Vagina (tissue), 2 donors: Measurements from ENCODE around the gene SLC9A9.

Experiments
- CTCF ChIP-seq, 3 experiments: fragments of 450-650 bp in 2 of 3; fragments of 200-600 bp in 1 of 3; sonication (generic) in 1 of 3; IDR thresholded peaks; one replicate each; pipeline ENCODE4 v1.5.1; 2017 to 2019; ENCODE audit warnings: antibody characterized with exemption in 3 of 3, mild to moderate bottlenecking in 2 of 3, moderate library complexity in 2 of 3
- POLR2A ChIP-seq, 2 donors: fragments of 450-650 bp; IDR thresholded peaks; one replicate each; pipeline ENCODE4 v1.6.1; 2017; ENCODE audit warnings: antibody characterized with exemption in 2 of 2, mild to moderate bottlenecking in 2 of 2, moderate library complexity in 2 of 2
- POLR2AphosphoS5 ChIP-seq, 2 donors: sonication (generic); formaldehyde crosslinking; IDR thresholded peaks; one replicate each; pipeline ENCODE4 v1.9.0; 2017; ENCODE audit warnings: antibody characterized with exemption in 2 of 2, mild to moderate bottlenecking in 2 of 2, low read depth in 1 of 2; ENCODE audit not compliant: insufficient read depth in 1 of 2

- TF ChIP-seq POLR2AphosphoS5 (IDR thresholded peaks at IDR 0.05; ENCODE audit: insufficient read depth in 1 of 2, low read depth in 1 of 2) (no peak), CTCF (IDR thresholded peaks at IDR 0.05) (no peak), POLR2A (IDR thresholded peaks at IDR 0.05) (no peak)
These were observed 243.7 kb downstream of the SLC9A9 start for GRCh38 chr3:143604402-143605185.
